SU-DHL-6 (cell line): Measurements from ENCODE around the gene TBPL1.

Source experiments
- CTCF ChIP-seq: fragments of 200-600 bp; sonication (generic); IDR thresholded peaks from one replicate; pipeline ENCODE4 v1.5.1; 2017; ENCODE audit warnings: antibody characterized with exemption, mild to moderate bottlenecking, low read length, moderate library complexity; ENCODE audit not compliant: insufficient read depth, poor library complexity, severe bottlenecking
- EZH2phosphoT487 ChIP-seq: fragments of 200-600 bp; sonication (generic), shearing (Covaris generic); conservative IDR thresholded peaks from 2 replicates; pipeline ENCODE4 v1.6.1; 2018; ENCODE audit warnings: mild to moderate bottlenecking, antibody characterized with exemption, low read length, moderate library complexity, mixed read lengths

GRCh38 chr6:133937909-133938308 is 15.1 kb upstream of the TBPL1 start:
- TF ChIP-seq CTCF, result no peak
- TF ChIP-seq EZH2phosphoT487, result no peak
